Prostate gland (tissue), 2 donors: ENCODE measurements around the gene HOXA11.

ENCODE experiments used
- POLR2A ChIP-seq: fragments of 450-650 bp; IDR thresholded peaks from one replicate; pipeline ENCODE4 v1.6.1; 2016; ENCODE audit warnings: antibody characterized with exemption, mild to moderate bottlenecking
- POLR2AphosphoS5 ChIP-seq: sonication (generic); formaldehyde crosslinking; IDR thresholded peaks from one replicate; pipeline ENCODE4 v1.6.1; 2017; ENCODE audit warnings: antibody characterized with exemption
- TF ChIP-seq, protein P1 (sequence below), 4 experiments: fragments of 200-600 bp in 2 of 4; fragments of 450-650 bp in 2 of 4; sonication (generic) in 2 of 4; IDR thresholded peaks; 1 replicate in 3 of 4; 2 replicates in 1 of 4; pipeline ENCODE4 v1.5.1; 2016 to 2019; ENCODE audit warnings: antibody characterized with exemption in 4 of 4, mild to moderate bottlenecking in 2 of 4, moderate library complexity in 2 of 4

DNA sequence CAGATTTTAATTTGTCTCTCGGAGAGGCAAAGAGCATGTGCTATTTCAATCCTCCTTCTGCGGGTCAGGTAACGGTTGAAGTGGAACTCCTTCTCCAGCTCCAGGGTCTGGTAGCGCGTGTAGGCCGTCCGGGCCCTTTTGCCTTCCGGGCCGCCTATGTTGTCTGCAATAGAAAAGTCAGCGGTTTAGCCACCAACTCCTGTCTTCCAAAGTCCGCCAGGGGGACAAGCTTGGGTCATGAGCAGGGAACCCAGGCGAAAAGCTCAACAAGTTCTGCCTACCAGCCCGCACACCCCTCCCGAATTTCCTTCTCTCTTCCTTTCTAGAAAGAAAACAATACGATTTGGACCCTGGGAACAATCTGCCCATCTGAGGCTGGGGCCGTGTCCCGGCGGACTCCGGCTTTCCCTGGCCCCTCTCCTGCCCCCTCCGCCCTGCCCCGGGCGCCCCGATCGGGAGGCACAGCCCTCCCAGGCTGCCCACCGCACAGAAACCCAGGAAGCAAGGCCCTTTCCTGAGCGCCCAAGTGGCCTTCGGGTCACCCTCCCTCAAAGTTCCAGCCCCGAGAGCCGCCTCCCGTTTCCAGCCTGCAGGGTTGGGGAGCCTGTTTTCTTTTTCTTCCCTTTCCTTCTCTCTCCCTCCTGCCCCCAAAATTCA, 43.0 kb downstream of the HOXA11 start:
- TF ChIP-seq POLR2AphosphoS5 = no peak
- TF ChIP-seq, protein P1, sequence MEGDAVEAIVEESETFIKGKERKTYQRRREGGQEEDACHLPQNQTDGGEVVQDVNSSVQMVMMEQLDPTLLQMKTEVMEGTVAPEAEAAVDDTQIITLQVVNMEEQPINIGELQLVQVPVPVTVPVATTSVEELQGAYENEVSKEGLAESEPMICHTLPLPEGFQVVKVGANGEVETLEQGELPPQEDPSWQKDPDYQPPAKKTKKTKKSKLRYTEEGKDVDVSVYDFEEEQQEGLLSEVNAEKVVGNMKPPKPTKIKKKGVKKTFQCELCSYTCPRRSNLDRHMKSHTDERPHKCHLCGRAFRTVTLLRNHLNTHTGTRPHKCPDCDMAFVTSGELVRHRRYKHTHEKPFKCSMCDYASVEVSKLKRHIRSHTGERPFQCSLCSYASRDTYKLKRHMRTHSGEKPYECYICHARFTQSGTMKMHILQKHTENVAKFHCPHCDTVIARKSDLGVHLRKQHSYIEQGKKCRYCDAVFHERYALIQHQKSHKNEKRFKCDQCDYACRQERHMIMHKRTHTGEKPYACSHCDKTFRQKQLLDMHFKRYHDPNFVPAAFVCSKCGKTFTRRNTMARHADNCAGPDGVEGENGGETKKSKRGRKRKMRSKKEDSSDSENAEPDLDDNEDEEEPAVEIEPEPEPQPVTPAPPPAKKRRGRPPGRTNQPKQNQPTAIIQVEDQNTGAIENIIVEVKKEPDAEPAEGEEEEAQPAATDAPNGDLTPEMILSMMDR (IDR thresholded peaks at IDR 0.05) = no peak
- no peak for TF ChIP-seq POLR2A
